Islet of Langerhans (tissue), 1 donor: ENCODE measurements around the gene CACNA1D.
A peak's percentile ranks its signal among the peaks of the same experiment; 100 is the strongest.

Experiments
- FAIRE-seq: peaks from one replicate; lab custom pipeline; 2011; peaks lifted over from hg19 to GRCh38; lab: Jason Lieb, UNC

The CACNA1D gene

DNA sequence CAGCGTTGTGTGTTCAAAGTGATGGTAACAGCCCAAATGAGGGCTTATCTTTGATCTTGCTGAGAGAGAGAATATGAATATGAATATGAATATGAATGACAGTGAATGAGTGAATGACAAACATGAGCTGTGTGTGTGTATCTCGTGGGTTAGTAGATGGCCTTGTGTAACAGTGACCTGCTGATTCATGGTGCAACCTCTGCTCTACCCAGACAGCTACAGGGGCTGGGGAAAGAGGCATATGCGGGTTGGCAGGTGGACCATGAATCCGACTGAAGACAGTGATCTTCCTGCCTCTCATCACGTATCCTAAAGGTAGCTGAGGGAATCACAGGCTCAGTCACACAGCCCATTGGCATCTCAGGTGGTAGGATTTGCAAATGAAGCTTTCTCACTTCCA, 293.6 kb downstream of the CACNA1D start:
- no peak for FAIRE-seq

DNA sequence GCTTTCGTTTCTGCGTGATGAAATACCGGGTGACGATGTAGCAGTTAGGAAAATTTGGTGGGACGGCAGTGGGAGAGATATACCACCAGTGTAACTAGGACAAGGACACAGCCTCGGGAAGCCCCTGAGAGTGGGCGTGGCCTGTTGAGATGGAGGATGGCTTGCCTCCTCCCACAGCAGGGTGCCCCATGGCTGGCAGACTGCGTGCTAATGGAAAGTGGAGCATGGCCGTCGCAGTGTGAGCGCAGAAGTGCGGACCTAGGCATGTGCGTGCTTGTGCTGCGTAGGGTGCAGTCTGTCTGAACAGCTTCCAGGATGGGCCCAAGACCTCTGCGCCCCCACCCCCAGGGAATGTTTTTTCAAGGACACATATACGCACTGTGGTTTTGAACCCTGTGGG, 295.0 kb downstream of the CACNA1D start:
- no peak for FAIRE-seq

GRCh38 chr3:53790470-53790869, 296.1 kb downstream of the CACNA1D start:
- no peak for FAIRE-seq

GRCh38 chr3:53791317-53791716, 296.9 kb downstream of the CACNA1D start:
- no peak for FAIRE-seq

- no peak for FAIRE-seq
Observed at GRCh38 chr3:53792866-53793265, 298.5 kb downstream of the CACNA1D start.

GRCh38 chr3:53794597-53794996, 300.2 kb downstream of the CACNA1D start:
- FAIRE-seq: no peak

- no peak for FAIRE-seq
Observed at GRCh38 chr3:53795176-53795575, 300.8 kb downstream of the CACNA1D start.

GRCh38 chr3:53795789-53796560, 301.6 kb downstream of the CACNA1D start:
- no peak for FAIRE-seq

DNA sequence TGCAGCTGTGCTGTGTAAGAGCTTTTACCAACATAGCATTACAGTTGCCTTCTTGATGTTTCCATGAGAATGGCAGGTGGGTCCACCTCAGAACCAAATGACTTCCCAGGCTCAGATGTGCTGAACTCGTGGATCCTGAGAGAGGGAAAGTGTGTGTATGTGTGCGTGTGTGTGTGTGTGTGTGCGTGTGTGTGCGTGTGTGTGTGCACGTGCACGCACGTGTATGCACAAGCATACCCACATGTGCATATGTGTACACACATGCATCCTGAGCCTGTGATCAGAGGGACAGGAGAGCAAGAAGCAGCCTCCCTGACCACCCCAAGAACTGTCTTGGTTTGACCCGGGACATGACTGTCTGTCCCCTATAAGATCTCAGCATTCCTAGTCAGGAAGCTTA, 303.7 kb downstream of the CACNA1D start:
- no peak for FAIRE-seq

DNA sequence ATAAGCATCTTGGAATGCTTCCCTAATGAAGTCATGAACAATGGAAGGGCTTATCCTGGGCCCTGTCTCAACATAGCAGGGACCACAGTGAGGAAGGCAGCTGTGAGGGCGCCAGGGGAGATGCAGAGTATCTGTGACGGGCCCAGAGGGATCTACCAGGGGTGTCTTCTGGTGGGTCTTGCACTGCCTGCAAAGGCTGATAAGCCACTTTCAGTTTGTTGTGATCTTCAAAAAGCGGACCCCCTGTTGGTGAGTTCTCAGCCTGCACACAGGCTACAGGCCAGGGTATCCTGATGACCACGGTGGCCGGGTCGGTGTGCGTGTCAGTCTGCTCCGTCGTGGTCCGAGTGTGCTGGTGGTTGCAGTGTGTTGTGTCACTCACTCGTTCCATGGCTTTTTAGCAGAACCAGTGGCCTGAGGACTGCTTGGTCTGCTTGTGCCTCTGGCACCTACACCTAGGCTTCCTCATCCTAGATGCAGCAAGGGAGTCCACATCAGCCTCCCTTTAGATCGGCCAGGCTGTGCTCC, 305.0 kb downstream of the CACNA1D start:
- FAIRE-seq: no peak

- no peak for FAIRE-seq
Observed at GRCh38 chr3:53800041-53800906, 305.9 kb downstream of the CACNA1D start.

- no peak for FAIRE-seq
Observed at GRCh38 chr3:53801319-53801718, 306.9 kb downstream of the CACNA1D start.

DNA sequence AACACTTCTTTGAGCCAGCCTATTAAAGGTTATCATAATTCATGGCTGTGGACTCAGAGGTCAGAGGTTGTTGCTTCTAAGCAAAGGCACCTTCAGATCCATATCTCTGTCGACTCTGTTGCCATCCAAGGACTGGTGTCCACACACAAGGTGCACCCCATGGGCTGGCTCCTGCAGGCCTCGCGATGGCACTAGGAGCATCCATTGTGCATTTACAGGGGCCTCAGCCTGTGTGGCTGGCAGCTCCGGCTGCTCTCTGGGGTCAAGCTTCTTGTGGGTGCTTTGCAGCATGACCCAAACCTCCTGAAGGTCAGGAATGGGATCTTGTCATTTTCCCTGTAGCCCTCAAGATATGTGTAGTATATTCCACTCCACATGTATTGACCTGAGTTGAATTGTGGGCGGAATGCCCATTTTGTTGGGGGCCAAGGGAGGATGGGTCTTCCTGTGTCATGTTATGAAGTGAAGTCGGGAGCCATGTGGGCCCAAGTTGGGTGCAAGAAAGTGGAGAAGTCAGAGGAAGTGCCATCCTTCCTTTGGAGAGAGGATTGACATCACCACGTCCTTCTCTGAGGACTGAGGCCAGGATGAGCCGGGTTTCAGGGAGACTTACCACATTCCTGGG, 308.0 kb downstream of the CACNA1D start:
- FAIRE-seq: no peak

DNA sequence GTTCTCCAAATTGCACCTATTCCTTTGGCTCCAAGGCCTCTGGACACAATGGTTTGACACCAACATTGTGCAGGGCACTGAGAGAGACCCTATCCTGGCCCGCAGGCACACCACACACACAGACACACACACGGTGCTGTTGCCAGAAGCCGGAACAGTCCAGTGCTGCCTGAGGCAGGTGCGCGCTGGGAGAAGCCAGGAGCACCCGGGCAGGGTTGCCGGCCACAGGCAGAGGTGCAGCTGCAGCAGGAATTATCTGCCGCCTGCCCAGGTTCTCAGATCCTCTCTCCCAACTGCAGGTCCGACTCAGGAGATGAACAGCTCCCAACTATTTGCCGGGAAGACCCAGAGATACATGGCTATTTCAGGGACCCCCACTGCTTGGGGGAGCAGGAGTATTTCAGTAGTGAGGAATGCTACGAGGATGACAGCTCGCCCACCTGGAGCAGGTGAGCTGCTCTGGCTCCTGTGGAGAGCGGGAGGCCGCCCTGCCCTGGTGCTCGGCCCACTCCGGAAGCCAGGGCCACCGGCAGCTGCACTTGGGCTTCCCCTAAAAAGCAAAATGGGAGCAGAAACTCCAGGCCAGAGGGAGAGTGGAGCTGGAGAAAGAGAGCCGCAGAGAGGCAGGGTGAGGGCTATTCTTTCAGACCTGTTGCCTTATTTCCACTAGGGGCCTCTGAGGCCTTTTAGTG, 308.9 kb downstream of the CACNA1D start:
- FAIRE-seq: no peak

GRCh38 chr3:53803816-53804695, 309.6 kb downstream of the CACNA1D start:
- no peak for FAIRE-seq

DNA sequence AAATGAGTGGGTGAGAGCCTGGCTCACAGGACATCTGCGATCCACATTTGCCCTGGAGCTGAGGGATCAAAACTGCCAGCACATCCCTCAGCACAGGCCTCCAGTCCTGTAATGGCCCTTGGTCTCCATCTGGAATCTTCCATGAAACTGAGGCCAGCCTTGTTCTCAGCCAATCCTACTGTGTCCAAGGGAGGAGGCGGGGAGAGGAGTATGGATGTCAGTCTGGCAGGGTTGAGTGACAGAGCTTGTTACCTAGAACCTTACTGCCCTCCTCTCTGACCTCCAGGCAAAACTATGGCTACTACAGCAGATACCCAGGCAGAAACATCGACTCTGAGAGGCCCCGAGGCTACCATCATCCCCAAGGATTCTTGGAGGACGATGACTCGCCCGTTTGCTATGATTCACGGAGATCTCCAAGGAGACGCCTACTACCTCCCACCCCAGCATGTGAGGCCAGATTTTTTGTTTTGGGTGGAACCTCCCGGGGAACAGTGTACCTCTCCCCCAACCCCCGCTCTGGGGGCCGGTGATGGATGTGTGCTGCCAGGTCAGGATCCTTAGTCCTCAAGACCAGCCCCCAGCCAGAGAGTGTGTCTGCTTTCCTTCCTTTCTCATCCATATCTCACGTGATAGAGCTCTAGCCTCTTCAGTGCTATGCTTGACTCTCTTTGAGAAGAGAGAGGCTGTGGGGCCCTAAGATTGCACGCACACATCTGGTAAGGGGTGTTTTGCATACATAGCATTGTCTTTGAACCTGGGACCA, 310.5 kb downstream of the CACNA1D start:
- FAIRE-seq: no peak

DNA sequence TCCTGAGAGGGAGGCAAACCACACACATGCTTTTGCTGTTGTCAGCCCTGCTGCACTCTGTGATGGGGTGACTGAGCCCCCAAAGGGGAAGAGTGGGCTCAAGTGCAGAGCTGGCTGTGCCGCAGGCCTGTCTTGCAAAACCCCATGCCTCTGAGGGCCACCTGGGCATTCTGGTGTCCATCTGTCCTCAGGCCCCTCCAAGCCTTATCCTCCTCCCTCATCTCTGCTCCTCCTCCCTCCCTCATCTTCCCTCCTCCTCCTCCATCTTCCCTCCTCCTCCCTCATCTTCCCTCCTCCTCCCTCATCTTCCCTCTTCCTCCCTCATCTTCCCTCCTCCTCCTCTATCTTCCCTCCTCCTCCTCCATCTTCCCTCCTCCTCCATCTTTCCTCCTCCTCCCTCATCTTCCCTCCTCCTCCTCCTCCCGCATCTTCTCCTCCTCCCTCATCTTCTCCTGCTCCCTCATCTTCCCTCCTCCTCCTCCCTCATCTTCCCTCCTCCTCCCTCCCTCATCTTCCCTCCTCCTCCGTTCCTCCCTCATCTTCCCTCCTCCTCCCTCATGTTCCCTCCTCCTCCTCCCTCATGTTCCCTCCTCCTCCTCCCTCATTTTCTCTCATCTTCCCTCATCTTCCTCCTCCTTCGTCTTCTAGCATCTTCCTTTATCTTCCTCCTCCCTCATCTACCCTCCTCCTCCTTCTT, 311.2 kb downstream of the CACNA1D start:
- no peak for FAIRE-seq

DNA sequence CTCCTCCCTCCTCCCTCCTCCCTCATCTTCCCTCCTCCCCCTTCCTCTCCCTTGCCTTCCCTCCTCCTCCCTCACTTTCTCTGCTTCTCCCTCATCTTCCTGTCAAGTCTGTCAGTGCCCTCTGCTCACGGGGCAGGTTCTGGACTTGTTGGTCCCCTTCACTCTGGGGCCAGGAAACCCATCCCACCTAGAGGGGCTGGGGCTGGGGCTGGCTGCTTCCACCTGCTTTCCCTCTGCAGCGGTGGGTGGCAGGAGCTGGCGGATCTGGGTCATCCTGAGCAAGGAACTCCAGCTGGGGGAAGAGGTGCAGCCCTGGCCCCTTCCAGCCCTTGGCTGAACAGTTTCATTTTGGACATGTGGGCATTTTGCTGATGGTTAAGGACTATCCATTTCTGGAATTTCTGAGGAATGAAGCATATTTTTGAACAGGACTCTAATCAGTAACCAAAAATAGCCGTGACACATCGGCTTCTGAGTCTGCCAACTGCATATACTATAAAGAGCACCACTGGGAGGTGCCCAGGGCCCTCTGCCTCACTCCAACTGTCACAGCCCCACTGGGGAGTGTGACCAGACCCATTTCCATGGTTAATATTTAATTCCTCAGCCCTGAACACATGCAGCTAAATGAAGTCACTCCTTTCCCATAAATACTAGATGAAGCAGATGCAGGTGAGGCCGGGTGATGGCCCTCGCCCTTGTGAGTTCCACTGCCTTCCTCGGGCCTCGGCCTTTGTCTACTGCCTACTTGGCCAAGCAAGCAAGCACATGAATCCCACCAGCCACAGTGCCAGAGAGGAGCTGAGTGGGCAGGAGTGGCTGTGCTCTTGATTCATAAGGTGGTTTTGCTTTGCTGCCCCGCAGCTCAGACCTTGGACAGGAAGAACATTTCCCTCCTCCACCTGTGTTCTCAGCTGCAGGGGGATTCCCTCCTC, 312.0 kb downstream of the CACNA1D start:
- peak; percentile 89 for FAIRE-seq
